ENCODE measurements around the gene CENPQ.
"Not testable (repeated sequence)": the region's sequence is repeated elsewhere in the genome, so short reads cannot be mapped to it uniquely, and the experiment has no call there.

- TF ChIP-seq CTCF (IDR thresholded peaks at IDR 0.05; ENCODE audit: low read depth, low read length, poor library complexity, severe bottlenecking); EZH2phosphoT487 (IDR thresholded peaks at IDR 0.05; ENCODE audit: borderline replicate concordance, low read length): not testable (repeated sequence)
Measured at GRCh38 chr6:49483380-49483779, 20.2 kb downstream of the CENPQ start.

Measured in DOHH2 (cell line).